ENCODE results near the gene CLMP. TPM values are rescaled to one million over a fixed set of nuclear protein-coding genes. Genes with fewer than 3 reads are reported as not detected.
A peak's percentile ranks its signal among the peaks of the same experiment; 100 is the strongest.

CLMP gene
- total and polyA plus RNA-seq, 4 donors: 5.2 to 22.9 (median 12.3) TPM

GRCh38 chr11:123200264-123200663, 5.2 kb upstream of the CLMP start:
- ATAC-seq (ENCODE audit: insufficient read depth, low FRiP score) (no peak), DNase-seq (peak in 1 of 3 donors; percentile 25)
- peaks cover 0 to 31% (median 18%) of the 10 kb centered on the region in 5 donors for H3K4me1 ChIP-seq (ENCODE audit: control insufficient read depth in 5 of 5, insufficient read depth in 5 of 5, low read length in 5 of 5)
- peaks cover 0 to 28% (median 4%) of the 10 kb centered on the region in 3 donors for H3K27me3 ChIP-seq (ENCODE audit: control insufficient read depth in 3 of 3, insufficient read depth in 3 of 3, low read length in 2 of 3)
- TF ChIP-seq CTCF (IDR thresholded peaks at IDR 0.05; ENCODE audit: control extremely low read depth, extremely low read depth): no peak
- 72 to 88% methylated on average over 4 of the region's 4 CpGs for WGBS, 2 donors
- H3K9ac ChIP-seq (ENCODE audit: insufficient read depth in 1 of 2, low read length in 2 of 2): no peak overlapping the region
- no peaks in the 10 kb centered on the region for H3K36me3 ChIP-seq (ENCODE audit: control insufficient read depth in 4 of 4, insufficient read depth in 4 of 4, low read length in 4 of 4)
- peaks cover 0 to 1% (median 0%) of the 10 kb centered on the region in 4 donors for H3K9me3 ChIP-seq (ENCODE audit: control insufficient read depth in 4 of 4, insufficient read depth in 3 of 4, low read length in 3 of 4)
- H3K27ac ChIP-seq (ENCODE audit: low read depth in 1 of 2, low read length in 1 of 2): no peak overlapping the region
- no peak overlapping the region for H3K4me3 ChIP-seq

- Histone ChIP-seq H3K9me3 (ENCODE audit: control insufficient read depth in 4 of 4, insufficient read depth in 3 of 4, low read length in 3 of 4) (peaks cover 0 to 1% (median 0%) of the 10 kb centered on the region in 4 donors), H3K4me3 (no peak overlapping the region), H3K27ac (ENCODE audit: low read depth in 1 of 2, low read length in 1 of 2) (no peak overlapping the region), H3K36me3 (ENCODE audit: control insufficient read depth in 4 of 4, insufficient read depth in 4 of 4, low read length in 4 of 4) (no peaks in the 10 kb centered on the region), H3K4me1 (ENCODE audit: control insufficient read depth in 5 of 5, insufficient read depth in 5 of 5, low read length in 5 of 5) (peaks cover 0 to 41% (median 13%) of the 10 kb centered on the region in 5 donors), H3K27me3 (ENCODE audit: control insufficient read depth in 3 of 3, insufficient read depth in 3 of 3, low read length in 2 of 3) (peaks cover 0 to 41% (median 4%) of the 10 kb centered on the region in 3 donors), H3K9ac (ENCODE audit: insufficient read depth in 1 of 2, low read length in 2 of 2) (no peak overlapping the region)
- no peak for ATAC-seq (ENCODE audit: insufficient read depth, low FRiP score)
- TF ChIP-seq CTCF (IDR thresholded peaks at IDR 0.05; ENCODE audit: control extremely low read depth, extremely low read depth): no peak
- no peak for DNase-seq
- 71 to 72% methylated on average over 4 of the region's 4 CpGs for WGBS, 2 donors
Measured at GRCh38 chr11:123197711-123198110, 2.7 kb upstream of the CLMP start.

- WGBS, 2 donors: 11 to 25% methylated on average over 33 to 34 of the region's 34 CpGs
- H3K4me3 ChIP-seq: no peak overlapping the region
- no peak for DNase-seq
- H3K27me3 ChIP-seq (ENCODE audit: control insufficient read depth in 3 of 3, insufficient read depth in 3 of 3, low read length in 2 of 3): peaks cover 0 to 44% (median 4%) of the 10 kb centered on the region in 3 donors
- no peak overlapping the region for H3K9ac ChIP-seq (ENCODE audit: insufficient read depth in 1 of 2, low read length in 2 of 2)
- H3K36me3 ChIP-seq (ENCODE audit: control insufficient read depth in 4 of 4, insufficient read depth in 4 of 4, low read length in 4 of 4): no peaks in the 10 kb centered on the region
- peaks cover 0 to 28% (median 0%) of the 10 kb centered on the region in 5 donors for H3K4me1 ChIP-seq (ENCODE audit: control insufficient read depth in 5 of 5, insufficient read depth in 5 of 5, low read length in 5 of 5)
- no peak for ATAC-seq (ENCODE audit: insufficient read depth, low FRiP score)
- peaks cover 0 to 1% (median 0%) of the 10 kb centered on the region in 4 donors for H3K9me3 ChIP-seq (ENCODE audit: control insufficient read depth in 4 of 4, insufficient read depth in 3 of 4, low read length in 3 of 4)
- TF ChIP-seq CTCF (IDR thresholded peaks at IDR 0.05; ENCODE audit: control extremely low read depth, extremely low read depth): no peak
- H3K27ac ChIP-seq (ENCODE audit: low read depth in 1 of 2, low read length in 1 of 2): no peak overlapping the region
Measured at GRCh38 chr11:123196060-123196714, 1.1 kb upstream of the CLMP start.
